Spleen (tissue), 7 donors: ENCODE results near the gene ATG10.
"Not testable (repeated sequence)": the region's sequence is repeated elsewhere in the genome, so short reads cannot be mapped to it uniquely, and the experiment has no call there.

Experiments used
- CTCF ChIP-seq, 11 experiments: fragments of 200-600 bp in 7 of 11; fragments of 450-650 bp in 4 of 11; sonication (generic) in 4 of 11; IDR thresholded peaks in 8 of 11; conservative IDR thresholded peaks in 3 of 11; 1 replicate in 7 of 11; 2 replicates in 4 of 11; pipeline versions ENCODE4 v1.4.0 to v1.8.0; 2016 to 2021; ENCODE audit warnings: antibody characterized with exemption in 11 of 11, inconsistent platforms in 4 of 11, mild to moderate bottlenecking in 1 of 11
- POLR2A ChIP-seq, 3 donors: fragments of 450-650 bp; IDR thresholded peaks; one replicate each; pipeline ENCODE4 v1.5.1; 2017; ENCODE audit warnings: antibody characterized with exemption in 3 of 3, mild to moderate bottlenecking in 1 of 3
- POLR2AphosphoS5 ChIP-seq, 3 donors: sonication (generic); formaldehyde crosslinking; IDR thresholded peaks; one replicate each; pipeline ENCODE4 v1.5.1; 2017; ENCODE audit warnings: antibody characterized with exemption in 3 of 3
- donor health status: DM: no; HTN: no; CAD: no; lungs with moderate emphysema.
- donor health status: DM: no; HTN: no; CAD: no.
- donor health status: DM: no; HTN: no; CAD: no.

DNA sequence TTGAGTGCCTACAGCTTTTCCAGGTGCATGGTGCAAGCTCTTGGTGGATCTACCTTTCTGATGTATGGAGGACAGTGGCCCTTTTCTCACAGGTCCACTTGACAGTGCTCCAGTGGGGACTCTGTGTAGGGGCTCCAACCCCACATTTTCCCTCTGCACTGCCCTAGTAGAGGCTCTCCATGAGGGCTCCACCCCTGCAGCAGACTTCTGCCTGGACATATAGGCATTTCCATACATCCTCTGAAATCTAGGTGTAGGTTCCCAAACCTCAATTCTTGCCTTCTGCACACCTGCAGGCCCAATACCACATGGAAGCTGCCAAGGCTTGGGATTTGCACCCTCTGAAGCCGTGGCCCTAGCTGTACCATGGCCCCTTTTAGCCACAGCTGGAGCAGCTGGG lies 71.1 kb downstream of the ATG10 start:
- not testable (repeated sequence) for TF ChIP-seq CTCF (IDR thresholded peaks at IDR 0.05 in 8 of 11, conservative IDR thresholded peaks at IDR 0.05 in 3 of 11); POLR2A (IDR thresholded peaks at IDR 0.05); POLR2AphosphoS5 (IDR thresholded peaks at IDR 0.05)
